ENCODE data around the gene KLHDC4.
"Not testable (repeated sequence)": the region's sequence is repeated elsewhere in the genome, so short reads cannot be mapped to it uniquely, and the experiment has no call there.

The KLHDC4 gene

DNA sequence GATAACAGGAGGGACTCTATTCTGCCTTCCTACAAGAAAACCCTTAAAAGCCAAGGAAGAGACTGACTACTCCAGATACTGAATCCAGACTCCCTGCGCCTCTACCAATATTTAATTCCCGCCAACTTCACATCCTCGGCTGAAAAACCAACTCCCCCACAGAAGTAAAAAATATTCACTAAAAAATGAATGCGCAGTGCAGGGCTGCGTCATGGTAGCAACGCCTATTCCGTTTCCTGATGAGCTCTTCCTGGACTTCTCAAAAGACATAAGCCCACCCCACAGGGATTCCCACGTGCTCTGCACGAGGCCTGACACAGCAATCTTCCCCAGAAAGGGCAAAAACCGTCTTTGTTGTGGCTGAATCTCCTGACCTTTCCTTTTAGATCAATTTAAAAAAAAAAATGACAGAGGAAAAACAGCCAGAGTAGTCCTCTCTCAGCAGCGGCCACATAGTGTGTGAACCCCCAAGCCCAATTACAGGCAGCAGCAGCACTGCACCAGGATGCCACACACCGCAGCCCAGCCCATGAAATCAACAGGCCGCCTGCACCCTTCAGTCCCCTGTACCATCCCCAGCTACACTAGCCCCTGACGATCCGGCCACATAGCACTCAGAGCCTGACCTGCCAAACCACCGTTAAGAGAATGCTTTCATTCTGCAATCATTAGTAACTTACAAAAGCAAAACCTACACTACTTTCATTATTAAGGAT, 23.9 kb downstream of the KLHDC4 start:
- no peak for DNase-seq
- no peak for TF ChIP-seq GATA1 (IDR thresholded peaks at IDR 0.05; ENCODE audit: low read depth, low read length)
- TF ChIP-seq POLR2A (IDR thresholded peaks at IDR 0.05; ENCODE audit: low read length), result no peak

DNA sequence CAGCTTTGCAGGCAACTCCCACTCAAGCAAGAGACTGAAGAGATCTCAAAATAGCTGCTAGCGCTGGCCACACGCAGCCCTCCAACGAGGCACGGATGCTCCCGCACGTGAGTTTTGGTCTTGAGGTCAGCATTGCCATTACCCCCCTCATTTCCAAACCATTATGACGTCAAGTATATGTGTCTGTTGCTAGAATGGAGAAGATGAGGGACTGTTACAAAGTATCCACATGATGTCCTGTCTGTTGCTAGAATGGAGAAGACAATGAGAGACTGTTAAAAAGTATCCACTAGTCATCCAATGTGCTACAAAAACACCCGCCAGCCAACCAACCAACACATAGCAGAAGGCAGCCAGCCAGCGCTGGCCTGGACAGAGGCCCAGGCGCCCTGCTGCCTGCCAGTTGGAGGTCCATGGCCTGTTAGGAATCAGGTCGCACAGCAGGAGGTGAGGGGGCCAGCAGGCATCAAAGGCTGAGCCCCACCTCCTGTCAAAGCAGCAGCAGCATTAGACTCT, 24.8 kb downstream of the KLHDC4 start:
- TF ChIP-seq POLR2A (IDR thresholded peaks at IDR 0.05; ENCODE audit: low read length) (no peak), GATA1 (IDR thresholded peaks at IDR 0.05; ENCODE audit: low read depth, low read length) (no peak)
- DNase-seq, result no peak

DNA sequence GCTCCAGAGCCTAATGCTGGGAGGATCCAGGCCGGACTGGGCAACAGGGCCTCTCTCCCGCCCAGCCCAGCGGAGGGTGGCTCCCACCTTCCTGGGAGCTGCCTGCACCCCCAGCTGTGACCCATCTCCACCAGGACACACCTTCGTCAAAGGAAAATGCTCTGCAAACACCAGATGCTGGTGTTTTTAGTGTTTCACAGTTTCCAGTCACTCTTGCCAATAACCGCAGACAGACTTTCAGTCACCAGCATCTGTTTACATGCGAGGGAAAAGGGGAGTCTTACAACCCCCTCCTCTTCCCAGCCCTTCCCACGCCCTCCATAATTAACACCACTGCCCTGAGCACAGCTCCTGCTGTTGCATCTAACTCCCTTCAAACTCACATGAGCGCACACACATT, 25.3 kb downstream of the KLHDC4 start:
- no peak for DNase-seq
- TF ChIP-seq POLR2A (IDR thresholded peaks at IDR 0.05; ENCODE audit: low read length) (no peak), GATA1 (IDR thresholded peaks at IDR 0.05; ENCODE audit: low read depth, low read length) (no peak)

DNA sequence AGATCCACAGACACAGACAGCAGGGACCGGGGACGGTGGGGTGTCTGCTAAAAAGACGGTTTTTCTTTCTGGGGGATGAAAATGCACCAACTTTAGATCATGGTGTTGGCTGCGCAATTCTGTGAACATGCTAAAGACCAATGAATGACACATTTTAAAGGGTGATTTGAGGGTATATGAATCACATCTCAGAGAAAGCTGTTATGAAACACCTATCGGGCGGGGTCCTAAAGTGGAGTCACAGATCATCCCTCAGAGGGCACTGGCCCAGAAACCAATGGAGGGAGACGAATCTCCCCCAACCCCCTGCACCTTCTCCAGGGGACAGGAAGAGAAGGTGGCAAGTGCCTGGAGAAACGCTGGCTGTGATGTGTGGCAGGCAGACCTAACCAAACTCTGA, 26.0 kb downstream of the KLHDC4 start:
- TF ChIP-seq POLR2A (IDR thresholded peaks at IDR 0.05; ENCODE audit: low read length) (no peak), GATA1 (IDR thresholded peaks at IDR 0.05; ENCODE audit: low read depth, low read length) (no peak)
- DNase-seq, result no peak

DNA sequence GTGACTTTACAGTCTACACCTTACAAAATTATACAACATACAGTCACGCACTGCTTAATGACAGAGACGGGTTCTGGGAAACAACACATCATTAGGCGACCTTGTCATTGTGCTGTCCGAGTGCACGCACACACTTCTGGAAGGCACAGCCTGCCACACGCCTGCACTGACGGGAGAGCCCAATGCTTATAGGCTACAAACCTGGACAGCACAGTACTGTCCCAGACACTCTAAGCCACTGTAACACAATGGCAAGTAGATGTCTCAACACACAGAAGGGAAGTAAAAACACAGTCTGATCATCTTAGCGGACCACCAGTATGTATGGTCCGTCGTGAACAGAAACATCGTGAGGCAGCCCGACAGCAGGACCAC, 29.8 kb downstream of the KLHDC4 start:
- TF ChIP-seq GATA1 (IDR thresholded peaks at IDR 0.05; ENCODE audit: low read depth, low read length) (no peak), POLR2A (IDR thresholded peaks at IDR 0.05; ENCODE audit: low read length) (no peak)
- DNase-seq, result no peak

DNA sequence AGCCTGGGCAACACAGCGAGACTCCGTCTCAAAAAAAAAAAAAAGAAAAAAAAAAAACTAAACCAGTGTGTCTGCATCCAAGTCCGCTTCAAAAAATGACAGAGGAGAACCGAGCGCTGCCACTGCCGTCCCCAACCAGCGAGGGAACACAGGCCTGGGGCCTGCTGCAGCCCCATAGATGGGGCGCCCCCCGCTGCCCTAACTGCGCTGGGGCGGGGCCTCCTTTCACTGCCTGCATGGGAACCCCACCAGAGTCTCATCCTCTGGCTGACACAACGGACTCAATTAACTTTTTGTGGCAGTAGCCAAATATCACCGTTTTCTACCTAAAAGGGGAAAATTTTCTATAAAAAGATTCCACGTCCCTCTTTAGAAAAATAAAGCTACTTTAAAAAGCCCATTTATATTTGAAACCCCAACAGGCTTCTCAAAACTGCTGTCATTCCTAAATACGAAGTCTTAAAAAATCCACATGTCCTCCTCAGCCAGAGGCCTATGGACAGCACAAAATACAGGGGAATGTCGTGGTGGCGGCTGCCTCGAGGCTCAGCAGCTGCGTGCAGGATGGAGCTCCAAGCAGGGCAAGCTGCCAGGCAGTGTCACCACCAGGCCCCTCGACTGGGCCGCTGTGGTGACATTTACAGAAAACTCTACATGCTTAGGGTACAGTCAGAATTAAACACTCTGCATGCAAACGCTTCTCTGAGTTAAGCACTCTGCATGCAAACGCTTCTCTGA, 30.3 kb downstream of the KLHDC4 start:
- no peak for DNase-seq
- TF ChIP-seq POLR2A (IDR thresholded peaks at IDR 0.05; ENCODE audit: low read length) (no peak), GATA1 (IDR thresholded peaks at IDR 0.05; ENCODE audit: low read depth, low read length) (no peak)

DNA sequence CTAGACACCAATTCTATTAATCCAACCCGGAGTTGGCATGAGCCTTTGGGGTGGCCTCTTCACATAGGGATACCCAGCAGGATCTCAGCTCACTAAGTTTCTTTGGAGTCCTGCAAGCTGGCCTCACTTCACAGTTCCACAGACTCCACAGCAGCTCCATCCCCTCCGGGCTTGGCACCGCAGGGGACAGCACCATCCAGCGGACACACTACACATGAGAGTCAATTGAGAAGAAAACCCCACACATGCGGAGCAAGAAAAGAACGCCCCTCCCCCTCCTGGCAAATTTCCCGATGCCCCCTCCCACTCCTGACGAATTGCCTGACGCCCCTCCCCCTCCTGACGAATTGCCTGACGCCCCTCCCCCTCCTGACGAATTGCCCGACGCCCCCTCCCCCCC, 31.1 kb downstream of the KLHDC4 start:
- TF ChIP-seq GATA1 (IDR thresholded peaks at IDR 0.05; ENCODE audit: low read depth, low read length) (no peak), POLR2A (IDR thresholded peaks at IDR 0.05; ENCODE audit: low read length) (no peak)

DNA sequence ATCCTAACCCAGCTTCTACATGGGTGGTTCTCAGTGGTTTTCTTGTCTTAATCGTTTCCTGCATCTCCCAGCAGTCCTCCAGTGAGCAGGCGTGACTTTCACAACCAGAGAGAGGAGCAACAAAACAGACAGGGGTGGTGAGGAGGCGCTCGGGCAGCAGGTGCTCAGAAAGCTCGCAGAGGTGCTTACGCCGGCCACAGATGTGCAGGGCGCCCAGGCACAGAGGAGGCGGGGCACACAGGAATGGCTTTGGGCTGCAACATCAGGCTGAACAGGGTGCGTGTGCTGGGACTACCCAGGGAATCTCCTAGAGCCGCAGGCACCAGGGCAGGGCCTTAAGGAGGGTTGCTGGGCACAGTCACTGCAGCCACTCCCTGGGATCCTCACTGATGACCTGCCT, 32.6 kb downstream of the KLHDC4 start:
- no peak for DNase-seq
- TF ChIP-seq POLR2A (IDR thresholded peaks at IDR 0.05; ENCODE audit: low read length) (no peak), GATA1 (IDR thresholded peaks at IDR 0.05; ENCODE audit: low read depth, low read length) (no peak)

More for the DNA sequence above, 31.1 kb downstream of the KLHDC4 start:
- DNase-seq, result no peak

DNA sequence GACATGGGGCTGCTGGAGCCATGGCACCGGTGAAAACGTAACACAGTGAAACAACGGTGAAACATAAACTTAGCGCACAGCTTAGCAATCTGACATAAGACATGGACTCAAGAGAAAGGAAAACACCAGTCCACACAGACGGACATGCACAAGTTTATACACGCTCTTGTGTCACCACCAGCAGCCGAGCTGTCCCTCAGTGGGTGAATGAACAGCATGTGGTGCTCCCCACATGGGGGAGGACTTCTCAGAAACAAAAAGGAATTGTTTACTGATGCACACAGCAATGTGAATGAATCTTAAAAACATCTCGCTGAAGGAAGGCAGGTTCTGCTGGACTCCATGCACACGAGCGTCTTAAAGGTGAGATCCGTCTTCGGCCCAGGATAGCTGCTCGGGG, 34.2 kb downstream of the KLHDC4 start:
- TF ChIP-seq GATA1 (IDR thresholded peaks at IDR 0.05; ENCODE audit: low read depth, low read length) (no peak), POLR2A (IDR thresholded peaks at IDR 0.05; ENCODE audit: low read length) (no peak)
- DNase-seq, result no peak

DNA sequence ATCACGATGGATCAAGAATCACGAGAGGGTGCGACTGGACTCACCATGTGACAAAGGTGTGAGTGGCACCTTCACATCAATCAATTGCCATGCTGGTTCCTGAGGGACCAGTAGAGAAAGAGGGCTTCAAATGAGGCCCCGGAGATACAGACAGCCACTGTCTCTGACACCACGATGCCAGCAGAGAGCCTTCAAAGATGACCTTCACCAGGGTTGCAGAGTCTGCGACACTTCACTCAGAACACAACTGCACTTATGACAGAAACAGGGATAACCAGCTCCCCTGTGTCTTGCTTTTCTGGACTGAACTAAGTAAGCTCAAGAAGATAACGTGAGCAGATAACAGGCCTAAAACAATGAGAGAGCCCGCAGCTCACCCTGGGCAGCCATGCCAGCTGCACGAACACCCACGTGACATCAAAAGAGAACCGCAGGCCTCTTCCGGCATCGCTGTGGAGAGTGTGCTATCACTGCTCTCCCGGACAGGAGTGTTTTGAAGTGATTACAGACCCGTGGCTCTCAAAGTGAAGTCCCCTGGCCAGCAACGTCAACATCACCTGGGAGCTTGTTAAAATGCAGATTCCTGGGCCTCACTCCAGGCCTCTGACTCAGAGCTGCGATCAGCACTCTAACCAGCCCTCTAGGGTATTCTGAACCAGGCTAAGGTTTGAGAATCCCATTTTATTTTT, 36.4 kb downstream of the KLHDC4 start:
- no peak for TF ChIP-seq POLR2A (IDR thresholded peaks at IDR 0.05; ENCODE audit: low read length)
- no peak for TF ChIP-seq GATA1 (IDR thresholded peaks at IDR 0.05; ENCODE audit: low read depth, low read length)
- no peak for DNase-seq

DNA sequence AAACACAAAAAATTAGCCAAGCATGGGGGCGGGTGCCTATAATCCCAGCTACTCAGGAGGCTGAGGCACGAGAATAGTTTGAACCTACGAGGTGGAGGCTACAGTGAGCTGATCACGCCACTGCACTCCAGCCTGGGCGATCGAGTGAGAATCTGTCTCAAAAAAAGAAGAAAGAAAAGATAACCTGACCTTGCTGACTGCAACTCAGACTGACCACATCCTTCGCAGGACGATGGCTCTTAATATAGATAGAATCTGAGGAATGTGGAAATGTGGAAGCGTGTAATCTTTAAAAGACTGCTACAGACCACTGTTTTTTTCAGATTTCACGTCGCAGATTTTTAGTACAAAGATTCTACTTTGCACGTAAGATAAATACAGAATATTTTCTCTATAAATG, 37.8 kb downstream of the KLHDC4 start:
- TF ChIP-seq POLR2A (IDR thresholded peaks at IDR 0.05; ENCODE audit: low read length) (no peak), GATA1 (IDR thresholded peaks at IDR 0.05; ENCODE audit: low read depth, low read length) (no peak)
- DNase-seq, result no peak

DNA sequence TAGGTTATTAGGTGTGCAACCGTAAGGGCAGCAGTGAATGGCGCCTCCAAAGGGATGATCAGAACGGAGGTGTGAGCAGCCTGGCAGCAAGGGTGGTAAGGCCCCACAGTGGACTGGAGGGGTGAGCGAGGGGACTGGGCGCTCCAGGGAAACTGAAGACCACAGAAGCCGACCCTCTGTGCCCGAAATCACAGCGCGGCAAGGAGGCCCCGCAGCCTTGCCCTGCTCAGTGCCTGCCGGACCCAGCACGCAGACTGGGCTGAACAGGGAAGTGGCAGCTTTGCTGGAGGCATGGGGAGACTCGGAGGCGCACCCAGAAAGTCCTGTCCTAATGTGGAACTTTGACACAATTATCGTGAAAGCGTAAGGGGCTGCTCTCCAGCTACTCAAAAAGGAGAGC, 38.4 kb downstream of the KLHDC4 start:
- no peak for TF ChIP-seq POLR2A (IDR thresholded peaks at IDR 0.05; ENCODE audit: low read length)
- TF ChIP-seq GATA1 (IDR thresholded peaks at IDR 0.05; ENCODE audit: low read depth, low read length), result no peak

DNA sequence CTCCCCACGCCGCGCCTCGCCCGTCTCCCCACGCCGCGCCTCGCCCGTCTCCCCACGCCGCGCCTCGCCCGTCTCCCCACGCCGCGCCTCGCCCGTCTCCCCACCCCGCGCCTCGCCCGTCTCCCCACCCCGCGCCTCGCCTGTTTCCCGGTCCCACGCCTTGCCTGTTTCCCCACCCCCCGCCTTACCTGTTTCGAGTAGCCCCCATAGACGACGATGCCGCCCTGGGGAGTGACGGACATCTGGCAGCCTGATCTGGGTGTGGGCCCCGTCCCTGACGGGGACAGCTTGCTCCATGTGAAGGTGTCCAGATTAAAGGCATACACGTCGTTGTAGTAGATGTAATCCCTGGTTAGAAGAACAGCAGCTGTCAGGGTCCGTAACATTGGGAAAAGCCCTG, 39.2 kb downstream of the KLHDC4 start:
- not testable (repeated sequence) for DNase-seq

More for the DNA sequence above, 38.4 kb downstream of the KLHDC4 start:
- DNase-seq, result no peak

DNA sequence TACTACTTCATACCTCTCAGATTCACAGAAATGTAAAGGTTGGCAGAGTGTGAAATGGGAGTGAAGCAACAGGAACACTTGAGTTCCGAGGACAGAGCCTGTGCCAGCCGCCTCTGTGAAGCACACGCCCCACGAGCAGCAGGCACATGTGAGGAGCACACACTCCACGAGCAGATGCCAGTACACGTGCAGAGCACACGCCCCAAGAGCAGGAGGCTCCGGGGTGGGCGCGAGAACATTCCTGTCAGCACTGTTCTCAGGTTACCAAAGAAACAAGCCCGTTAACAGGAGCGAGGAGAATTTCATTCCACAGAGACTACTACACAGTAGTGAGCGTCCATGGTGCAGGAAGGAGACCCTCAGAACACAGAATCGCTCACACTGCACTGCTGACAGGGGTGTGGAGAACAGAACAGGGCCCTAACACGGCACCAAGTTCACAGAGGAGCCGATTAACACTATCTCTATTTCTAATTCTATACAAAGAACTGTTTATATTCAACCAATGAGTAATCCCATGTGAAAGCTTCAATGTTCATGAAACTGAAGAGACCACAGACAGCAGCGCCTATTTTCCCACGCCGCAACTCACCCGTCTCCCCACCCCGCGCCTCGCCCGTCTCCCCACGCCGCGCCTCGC, 40.1 kb downstream of the KLHDC4 start:
- no peak for TF ChIP-seq POLR2A (IDR thresholded peaks at IDR 0.05; ENCODE audit: low read length)
- TF ChIP-seq GATA1 (IDR thresholded peaks at IDR 0.05; ENCODE audit: low read depth, low read length), result no peak

More for the DNA sequence above, 40.1 kb downstream of the KLHDC4 start:
- no peak for DNase-seq

Measured in erythroblast (primary cell).